HepG2 (cell line): ENCODE measurements around the gene SCO1. TPM values are rescaled to one million over a fixed set of nuclear protein-coding genes. Genes with fewer than 3 reads are reported as not detected.

Source experiments
- FOXK1 ChIP-seq: sonication (generic); formaldehyde crosslinking; IDR thresholded peaks from 2 replicates; pipeline ENCODE4 v1.4.0; 2020; ENCODE audit warnings: low read depth, missing genetic modification reagents, borderline replicate concordance
- HOXA7 ChIP-seq: sonication (generic); formaldehyde crosslinking; IDR thresholded peaks from 2 replicates; pipeline ENCODE4 v1.8.1; 2022; ENCODE audit warnings: mild to moderate bottlenecking, missing genetic modification reagents, moderate library complexity
- IRX3 ChIP-seq: sonication (generic); formaldehyde crosslinking; IDR thresholded peaks from 2 replicates; pipeline ENCODE4 v1.8.1; 2023; ENCODE audit warnings: mild to moderate bottlenecking, low read depth, missing genetic modification reagents, borderline replicate concordance
- NCOA2 ChIP-seq: sonication (generic); formaldehyde crosslinking; IDR thresholded peaks from 2 replicates; pipeline ENCODE4 v1.8.0; 2022; ENCODE audit warnings: inconsistent platforms
- NR2F2 ChIP-seq: IDR thresholded peaks from 2 replicates; pipeline ENCODE4 v1.6.1; 2012; ENCODE audit warnings: low read depth, inconsistent platforms, borderline replicate concordance
- PAF1 ChIP-seq: IDR thresholded peaks from 2 replicates; pipeline ENCODE4 v1.6.1; 2016; ENCODE audit warnings: missing genetic modification reagents, missing compliant biosample characterization
- PAWR ChIP-seq: sonication (generic); formaldehyde crosslinking; IDR thresholded peaks from 2 replicates; pipeline ENCODE4 v1.4.0; 2020; ENCODE audit warnings: missing genetic modification reagents, mild to moderate bottlenecking, borderline replicate concordance
- RAD51 ChIP-seq: fragments of 450-650 bp; IDR thresholded peaks from 2 replicates; pipeline ENCODE4 v1.6.1; 2016; ENCODE audit warnings: borderline replicate concordance
- REPIN1 ChIP-seq: sonication (generic); formaldehyde crosslinking; IDR thresholded peaks from 2 replicates; pipeline ENCODE4 v1.8.0; 2022; ENCODE audit warnings: missing genetic modification reagents, low read depth, mild to moderate bottlenecking, borderline replicate concordance
- SAP130 ChIP-seq: IDR thresholded peaks from 2 replicates; pipeline ENCODE4 v1.6.1; 2016; ENCODE audit warnings: low read depth
- SMAD9 ChIP-seq: sonication (generic); formaldehyde crosslinking; IDR thresholded peaks from 2 replicates; pipeline ENCODE4 v1.5.1; 2020; ENCODE audit warnings: mild to moderate bottlenecking, missing genetic modification reagents
- SRY ChIP-seq: sonication (generic); formaldehyde crosslinking; IDR thresholded peaks from 2 replicates; pipeline ENCODE4 v1.8.0; 2022; ENCODE audit warnings: mild to moderate bottlenecking, missing genetic modification reagents
- TBL1XR1 ChIP-seq: fragments of 150-350 bp; IDR thresholded peaks from 2 replicates; pipeline ENCODE4 v1.6.1; 2014; ENCODE audit warnings: borderline replicate concordance, low read length; ENCODE audit not compliant: partially characterized antibody
- YEATS2 ChIP-seq: sonication (generic); formaldehyde crosslinking; IDR thresholded peaks from 2 replicates; pipeline ENCODE4 v1.4.0; 2020; ENCODE audit warnings: missing genetic modification reagents, borderline replicate concordance
- YEATS4 ChIP-seq: sonication (generic); formaldehyde crosslinking; IDR thresholded peaks from 2 replicates; pipeline ENCODE4 v1.4.0; 2020; ENCODE audit warnings: missing genetic modification reagents, borderline replicate concordance
- ZBTB1 ChIP-seq: sonication (generic); formaldehyde crosslinking; IDR thresholded peaks from 2 replicates; pipeline ENCODE4 v1.4.0; 2020; ENCODE audit warnings: missing genetic modification reagents, borderline replicate concordance
- ZBTB49 ChIP-seq: sonication (generic); formaldehyde crosslinking; IDR thresholded peaks from 2 replicates; pipeline ENCODE4 v1.4.0; 2020; ENCODE audit warnings: missing genetic modification reagents, borderline replicate concordance
- ZBTB7A ChIP-seq: sonication (generic); formaldehyde crosslinking; IDR thresholded peaks from 2 replicates; pipeline ENCODE4 v1.8.0; 2022; ENCODE audit warnings: mild to moderate bottlenecking, missing genetic modification reagents
- ZNF205 ChIP-seq: IDR thresholded peaks from 2 replicates; pipeline ENCODE4 v1.6.1; 2018; ENCODE audit warnings: missing biosample characterization, missing genetic modification reagents
- ZNF260 ChIP-seq: sonication (generic); formaldehyde crosslinking; IDR thresholded peaks from 2 replicates; pipeline ENCODE4 v1.4.0; 2020; ENCODE audit warnings: missing genetic modification reagents, low read depth, mild to moderate bottlenecking, borderline replicate concordance
- ZNF275 ChIP-seq: sonication (generic); formaldehyde crosslinking; IDR thresholded peaks from 2 replicates; pipeline ENCODE4 v1.8.0; 2022; ENCODE audit warnings: missing genetic modification reagents, mild to moderate bottlenecking, inconsistent platforms, borderline replicate concordance
- ZNF451 ChIP-seq: sonication (generic); formaldehyde crosslinking; IDR thresholded peaks from 2 replicates; pipeline ENCODE4 v1.5.0; 2020; ENCODE audit warnings: mild to moderate bottlenecking, missing genetic modification reagents
- ZNF530 ChIP-seq: sonication (generic); formaldehyde crosslinking; IDR thresholded peaks from 2 replicates; pipeline ENCODE4 v1.5.0; 2020; ENCODE audit warnings: low read depth, mild to moderate bottlenecking, missing genetic modification reagents
- ZNF614 ChIP-seq: IDR thresholded peaks from 2 replicates; pipeline ENCODE4 v1.6.1; 2018; ENCODE audit warnings: missing biosample characterization, missing genetic modification reagents, inconsistent platforms, borderline replicate concordance
- ZNF83 ChIP-seq: sonication (generic); formaldehyde crosslinking; IDR thresholded peaks from 2 replicates; pipeline ENCODE4 v1.4.0; 2020; ENCODE audit warnings: missing genetic modification reagents, mild to moderate bottlenecking, borderline replicate concordance
- ZSCAN29 ChIP-seq: sonication (generic); formaldehyde crosslinking; conservative IDR thresholded peaks from 2 replicates; pipeline ENCODE4 v1.4.0; 2020; ENCODE audit warnings: mild to moderate bottlenecking, missing genetic modification reagents
- polyA plus RNA-seq, 8 experiments: library from polyadenylated mRNA; depleted of rRNA in 3 of 8; stranded (reverse) in 7 of 8; unstranded in 1 of 8; fragments of >200 nt; fragmentation: Illumina TruSeq in 4 of 8; extraction: Trizol in 4 of 8; gene quantifications; 2 replicates each; pipeline versions ENCODE4 v1.2.1 to v1.2.3, GENCODE V29; 2011 to 2016; ENCODE audit warnings: low read depth in 4 of 8, missing spikeins in 1 of 8, mixed read lengths in 1 of 8; ENCODE audit not compliant: insufficient read depth in 1 of 8
- total RNA-seq, 5 experiments: library from RNA; depleted of rRNA; stranded (reverse); fragments of >200 nt; fragmentation: Illumina TruSeq; extraction: Trizol; gene quantifications; 2 replicates each; pipeline ENCODE4 v1.2.3, GENCODE V29; 2016; ENCODE audit warnings: low read depth in 1 of 5
- TF ChIP-seq, protein P1 (sequence below): sonication (generic); formaldehyde crosslinking; IDR thresholded peaks from 2 replicates; pipeline ENCODE4 v1.4.0; 2020; ENCODE audit warnings: missing genetic modification reagents

Gene SCO1
- total and polyA plus RNA-seq, 2 of the 13 experiments (the other 11 are each of a cell fraction or from before 2014, with no cell fraction given): 11.4 to 50.3 TPM

GRCh38 chr17:10729334-10730193 lies 32.2 kb upstream of the SCO1 start, which contains the start of gene TMEM220 (continued):
- TF ChIP-seq ZNF614 (CRISPR knock-in tag): peak; percentile 50; the same call in 1 of the 2 replicates
- TF ChIP-seq NR2F2: no peak
- TF ChIP-seq IRX3 (CRISPR knock-in tag): peak; percentile 69; the same call in 1 of the 2 replicates
- peak; percentile 94 for TF ChIP-seq ZSCAN29 (CRISPR knock-in tag)
- peak; percentile 92 for TF ChIP-seq ZBTB7A
- TF ChIP-seq, protein P1, sequence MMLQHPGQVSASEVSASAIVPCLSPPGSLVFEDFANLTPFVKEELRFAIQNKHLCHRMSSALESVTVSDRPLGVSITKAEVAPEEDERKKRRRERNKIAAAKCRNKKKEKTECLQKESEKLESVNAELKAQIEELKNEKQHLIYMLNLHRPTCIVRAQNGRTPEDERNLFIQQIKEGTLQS: peak; percentile 54; the same call in 1 of the 2 replicates
- no peak for TF ChIP-seq ZBTB49 (CRISPR knock-in tag)
- no peak for TF ChIP-seq ZNF275 (CRISPR knock-in tag)
- no peak for TF ChIP-seq ZNF260 (CRISPR knock-in tag)
- no peak for TF ChIP-seq ZBTB1
- TF ChIP-seq SRY (CRISPR knock-in tag): peak; percentile 89
- 0 out of 2 replicates have a peak, but pooled peaks have one; percentile 19 for TF ChIP-seq ZNF205
- no peak for TF ChIP-seq TBL1XR1
- TF ChIP-seq YEATS4 (CRISPR knock-in tag): peak; percentile 78; the same call in 1 of the 2 replicates
- TF ChIP-seq PAWR (CRISPR knock-in tag): no peak
- no peak for TF ChIP-seq ZNF530
- peak; percentile 68; the same call in 1 of the 2 replicates for TF ChIP-seq REPIN1
- TF ChIP-seq RAD51: no peak
- TF ChIP-seq ZNF451 (CRISPR knock-in tag): peak; percentile 63; the same call in 1 of the 2 replicates
- 0 out of 2 replicates have a peak, but pooled peaks have one; percentile 44 for TF ChIP-seq ZNF83 (CRISPR knock-in tag)
- TF ChIP-seq PAF1: no peak
- TF ChIP-seq SAP130 (CRISPR knock-in tag): peak; percentile 58; the same call in 1 of the 2 replicates
- TF ChIP-seq NCOA2: 0 out of 2 replicates have a peak, but pooled peaks have one; percentile 15
- TF ChIP-seq YEATS2: no peak
- TF ChIP-seq SMAD9 (CRISPR knock-in tag): no peak
- TF ChIP-seq FOXK1 (CRISPR knock-in tag): no peak
- 0 out of 2 replicates have a peak, but pooled peaks have one; percentile 49 for TF ChIP-seq HOXA7 (CRISPR knock-in tag)
